ENCODE measurements around the gene RNGTT.
"Not testable (repeated sequence)": the region's sequence is repeated elsewhere in the genome, so short reads cannot be mapped to it uniquely, and the experiment has no call there.

Gene RNGTT

DNA sequence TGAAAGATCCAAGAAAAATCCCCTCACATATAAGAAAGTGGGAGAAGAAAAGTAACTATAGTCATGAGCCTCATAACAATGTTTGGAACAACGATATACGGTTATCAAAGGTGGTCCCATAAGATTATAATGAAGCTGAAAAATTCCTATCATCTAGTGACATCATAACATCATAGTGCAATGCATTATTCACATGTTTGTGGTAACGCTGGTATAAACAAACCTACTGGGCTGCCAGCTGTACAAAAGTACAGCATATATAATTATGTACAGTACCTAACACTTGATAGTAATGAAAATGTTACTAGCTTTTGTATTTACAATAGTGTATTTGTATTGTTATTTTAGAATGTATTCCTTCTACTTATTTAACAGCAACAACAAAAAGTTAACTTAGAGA is 240.7 kb downstream of the RNGTT start:
- no peak overlapping the region for H3K4me3 ChIP-seq (ENCODE audit: low read depth, low read length)
- TF ChIP-seq, protein P1, sequence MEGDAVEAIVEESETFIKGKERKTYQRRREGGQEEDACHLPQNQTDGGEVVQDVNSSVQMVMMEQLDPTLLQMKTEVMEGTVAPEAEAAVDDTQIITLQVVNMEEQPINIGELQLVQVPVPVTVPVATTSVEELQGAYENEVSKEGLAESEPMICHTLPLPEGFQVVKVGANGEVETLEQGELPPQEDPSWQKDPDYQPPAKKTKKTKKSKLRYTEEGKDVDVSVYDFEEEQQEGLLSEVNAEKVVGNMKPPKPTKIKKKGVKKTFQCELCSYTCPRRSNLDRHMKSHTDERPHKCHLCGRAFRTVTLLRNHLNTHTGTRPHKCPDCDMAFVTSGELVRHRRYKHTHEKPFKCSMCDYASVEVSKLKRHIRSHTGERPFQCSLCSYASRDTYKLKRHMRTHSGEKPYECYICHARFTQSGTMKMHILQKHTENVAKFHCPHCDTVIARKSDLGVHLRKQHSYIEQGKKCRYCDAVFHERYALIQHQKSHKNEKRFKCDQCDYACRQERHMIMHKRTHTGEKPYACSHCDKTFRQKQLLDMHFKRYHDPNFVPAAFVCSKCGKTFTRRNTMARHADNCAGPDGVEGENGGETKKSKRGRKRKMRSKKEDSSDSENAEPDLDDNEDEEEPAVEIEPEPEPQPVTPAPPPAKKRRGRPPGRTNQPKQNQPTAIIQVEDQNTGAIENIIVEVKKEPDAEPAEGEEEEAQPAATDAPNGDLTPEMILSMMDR (IDR thresholded peaks at IDR 0.05; ENCODE audit: low read depth, low read length): no peak

DNA sequence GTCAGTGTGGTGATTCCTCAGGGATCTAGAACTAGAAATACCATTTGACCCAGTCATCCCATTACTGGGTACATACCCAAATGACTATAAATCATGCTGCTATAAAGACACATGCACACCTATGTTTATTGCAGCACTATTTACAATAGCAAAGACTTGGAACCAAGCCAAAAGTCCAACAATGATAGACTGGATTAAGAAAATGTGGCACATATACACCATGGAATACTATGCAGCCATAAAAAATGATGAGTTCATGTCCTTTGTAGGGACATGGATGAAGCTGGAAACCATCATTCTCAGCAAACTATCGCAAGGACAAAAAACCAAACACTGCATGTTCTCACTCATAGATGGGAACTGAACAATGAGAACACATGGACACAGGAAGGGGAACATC is 247.0 kb downstream of the RNGTT start:
- not testable (repeated sequence) for H3K4me3 ChIP-seq (ENCODE audit: low read depth, low read length)

DNA sequence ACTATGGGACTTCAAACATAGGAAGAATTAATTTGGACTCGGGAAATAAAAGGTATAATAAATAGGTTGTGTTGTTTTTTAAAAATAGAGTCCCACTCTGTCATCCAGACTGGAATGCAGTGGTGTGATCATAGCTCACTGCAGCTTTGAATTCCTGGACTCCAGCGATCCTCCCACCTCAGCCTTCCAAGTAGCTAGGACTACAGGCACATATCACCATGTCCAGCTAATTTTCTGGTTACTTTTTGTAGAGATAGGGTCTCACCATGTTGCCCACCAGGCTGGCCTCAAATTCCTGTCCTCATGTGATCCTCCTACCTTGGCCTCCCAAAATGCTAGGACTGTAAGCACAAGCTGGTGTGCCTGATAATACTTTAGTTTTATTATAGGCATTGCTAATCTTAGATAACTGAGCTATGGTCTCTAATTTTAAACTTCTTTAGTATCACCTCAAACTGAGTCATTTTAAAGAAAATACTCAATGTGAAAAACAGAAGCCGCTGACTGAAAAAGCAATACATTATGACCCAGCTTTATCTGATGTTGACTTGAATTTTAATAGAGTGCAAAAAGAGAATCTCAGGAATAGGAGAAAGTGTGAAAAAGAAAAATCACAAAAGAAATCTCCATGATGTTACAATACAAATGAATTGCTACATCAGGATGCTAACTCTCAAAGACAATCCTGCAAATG is 251.0 kb downstream of the RNGTT start:
- TF ChIP-seq, protein P1 (IDR thresholded peaks at IDR 0.05; ENCODE audit: low read depth, low read length): no peak
- H3K4me3 ChIP-seq (ENCODE audit: low read depth, low read length): no peak overlapping the region

DNA sequence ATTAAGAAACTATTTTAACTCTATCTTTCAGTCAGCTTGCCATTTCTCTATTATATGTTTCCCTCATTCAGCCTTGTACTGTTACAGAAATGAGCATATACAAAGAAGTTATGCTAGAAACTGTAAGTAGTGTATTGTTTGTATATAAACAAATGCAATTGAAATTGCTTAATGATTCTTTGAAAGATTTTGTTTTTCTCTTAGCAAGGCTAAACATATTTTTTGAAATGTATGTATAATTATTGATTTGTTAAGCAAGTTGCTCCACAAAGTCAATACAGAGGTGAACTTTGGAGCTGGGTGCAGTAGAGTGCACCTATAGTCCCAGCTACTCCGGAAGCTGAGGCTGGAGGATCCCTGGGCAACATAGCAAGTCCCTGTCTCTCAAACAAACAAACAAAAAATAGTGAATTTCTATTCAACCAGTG is 253.6 kb downstream of the RNGTT start:
- H3K4me3 ChIP-seq (ENCODE audit: low read depth, low read length): no peak overlapping the region
- TF ChIP-seq, protein P1 (IDR thresholded peaks at IDR 0.05; ENCODE audit: low read depth, low read length): no peak

DNA sequence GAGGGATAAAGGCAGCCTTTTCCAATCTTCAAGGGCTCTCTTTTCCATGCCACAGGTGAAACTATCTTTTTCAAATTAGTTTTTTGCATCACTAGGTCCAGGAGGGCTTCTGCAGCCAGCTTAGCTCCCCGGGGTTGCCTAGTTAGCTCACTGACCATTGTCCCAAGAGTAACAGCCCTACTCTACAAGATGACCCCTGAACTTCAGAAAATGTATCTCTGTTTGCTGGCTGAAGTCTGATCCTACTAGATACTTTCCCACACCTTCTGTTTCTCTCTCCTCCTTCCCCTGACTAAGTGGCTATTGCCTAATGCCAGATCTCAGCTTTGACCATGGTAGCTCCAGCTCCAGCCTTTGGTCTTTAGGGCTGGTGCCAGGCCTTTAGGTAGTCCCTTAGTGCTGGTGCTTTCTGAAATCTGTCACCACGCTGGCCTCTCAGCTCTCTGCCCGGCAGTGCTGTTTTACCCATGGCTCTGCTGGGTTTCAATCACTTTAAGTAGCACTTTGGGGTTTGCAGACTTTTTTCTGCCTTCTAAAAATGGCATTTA is 255.1 kb downstream of the RNGTT start:
- TF ChIP-seq, protein P1 (IDR thresholded peaks at IDR 0.05; ENCODE audit: low read depth, low read length): no peak
- H3K4me3 ChIP-seq (ENCODE audit: low read depth, low read length): no peak overlapping the region

DNA sequence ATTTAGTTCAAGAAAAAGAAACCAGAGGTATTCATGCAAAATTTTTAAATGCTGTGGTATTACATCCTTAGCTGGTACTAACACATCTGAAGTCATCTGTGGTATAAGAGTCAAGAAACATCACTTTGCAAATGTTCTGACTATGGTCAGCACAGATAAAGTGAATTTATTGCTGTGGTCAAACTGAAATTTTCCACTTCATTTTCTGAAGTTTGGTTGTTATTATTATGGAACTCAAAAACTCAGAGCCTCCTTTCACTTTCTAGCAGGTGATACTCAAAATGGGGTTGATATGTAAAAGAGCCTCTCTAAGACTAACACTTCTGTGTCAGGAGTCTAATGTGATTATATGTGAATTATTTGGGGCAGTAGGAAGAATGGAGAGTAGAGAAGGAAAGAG is 257.8 kb downstream of the RNGTT start:
- H3K4me3 ChIP-seq (ENCODE audit: low read depth, low read length): no peak overlapping the region

DNA sequence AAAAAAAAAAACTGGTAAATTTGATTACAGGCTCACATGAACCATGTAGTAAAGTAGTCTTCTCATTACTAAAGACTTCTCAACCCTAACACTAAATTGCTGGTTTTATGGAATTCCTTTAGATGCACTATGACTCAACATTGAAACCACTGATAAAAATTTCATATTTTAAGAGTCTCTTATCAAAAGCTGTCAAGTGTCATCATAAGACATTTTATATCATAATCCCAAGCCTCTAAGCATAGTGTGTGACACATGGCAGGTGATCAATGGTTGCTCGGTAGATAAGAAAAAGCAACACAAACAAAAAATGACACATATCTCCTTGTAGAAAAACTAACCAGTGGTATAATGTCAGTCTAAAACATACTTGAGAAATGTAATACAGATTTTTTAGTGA is 258.4 kb downstream of the RNGTT start:
- TF ChIP-seq, protein P1 (IDR thresholded peaks at IDR 0.05; ENCODE audit: low read depth, low read length): no peak
- H3K4me3 ChIP-seq (ENCODE audit: low read depth, low read length): no peak overlapping the region

More for the DNA sequence above, 257.8 kb downstream of the RNGTT start:
- TF ChIP-seq, protein P1 (IDR thresholded peaks at IDR 0.05; ENCODE audit: low read depth, low read length): no peak

Data from WI38 (cell line).